ENCODE data around the gene COG4. TPM values are rescaled to one million over a fixed set of nuclear protein-coding genes. Genes with fewer than 3 reads are reported as not detected.

Gene COG4
- total RNA-seq, 1 experiment from 2014 or later = 35.5 TPM

DNA sequence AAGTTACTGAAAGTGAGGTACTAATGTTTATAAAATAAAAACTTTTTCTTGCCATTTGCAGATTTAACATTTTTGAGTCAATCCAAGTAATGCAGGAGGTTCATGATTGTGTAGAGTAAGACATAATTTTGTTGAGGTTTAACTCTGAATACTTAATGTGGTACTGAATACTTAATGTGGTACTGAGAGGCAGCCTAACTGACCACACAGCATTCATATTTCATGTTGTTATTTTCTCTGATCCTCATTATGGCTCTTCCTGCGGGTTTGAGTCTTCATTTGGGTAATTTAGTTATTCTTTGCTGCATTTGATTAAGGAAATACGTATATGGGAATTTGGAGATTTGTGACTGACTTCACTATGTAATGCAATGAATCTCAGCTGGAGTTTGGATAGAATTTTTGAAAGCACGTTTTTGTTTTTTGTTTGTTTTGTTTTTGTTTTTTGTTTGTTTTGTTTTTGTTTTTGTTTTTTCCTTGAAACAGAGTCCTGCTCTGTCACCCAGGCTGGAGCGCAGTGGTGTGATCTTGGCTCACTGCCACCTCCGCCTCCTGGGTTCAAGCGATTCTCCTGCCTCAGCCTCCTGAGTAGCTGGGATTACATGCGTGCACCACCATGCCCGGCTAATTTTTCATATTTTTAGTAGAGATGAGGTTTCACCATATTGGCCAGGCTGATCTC lies 4.1 kb upstream of the COG4 start:
- no peak for DNase-seq (ENCODE audit: low read depth)

DNA sequence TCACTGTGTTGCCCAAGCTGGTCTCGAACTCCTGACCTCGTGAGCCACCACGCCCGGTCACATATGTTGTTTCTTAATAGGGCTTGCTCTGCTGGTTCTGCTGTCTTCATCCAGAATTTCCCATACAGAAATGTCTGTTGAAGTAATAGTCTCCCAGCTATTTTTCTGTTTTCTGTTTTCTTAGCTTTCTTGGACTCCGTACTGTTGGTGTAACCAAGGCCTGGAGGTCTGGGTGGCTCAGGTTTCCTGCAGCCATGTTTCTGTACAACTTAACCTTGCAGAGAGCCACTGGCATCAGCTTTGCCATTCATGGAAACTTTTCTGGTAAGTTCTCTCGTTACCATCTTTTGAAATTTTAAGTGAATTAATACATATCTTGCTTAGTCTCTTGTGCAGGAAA lies 3.0 kb upstream of the COG4 start:
- no peak for DNase-seq (ENCODE audit: low read depth)

DNA sequence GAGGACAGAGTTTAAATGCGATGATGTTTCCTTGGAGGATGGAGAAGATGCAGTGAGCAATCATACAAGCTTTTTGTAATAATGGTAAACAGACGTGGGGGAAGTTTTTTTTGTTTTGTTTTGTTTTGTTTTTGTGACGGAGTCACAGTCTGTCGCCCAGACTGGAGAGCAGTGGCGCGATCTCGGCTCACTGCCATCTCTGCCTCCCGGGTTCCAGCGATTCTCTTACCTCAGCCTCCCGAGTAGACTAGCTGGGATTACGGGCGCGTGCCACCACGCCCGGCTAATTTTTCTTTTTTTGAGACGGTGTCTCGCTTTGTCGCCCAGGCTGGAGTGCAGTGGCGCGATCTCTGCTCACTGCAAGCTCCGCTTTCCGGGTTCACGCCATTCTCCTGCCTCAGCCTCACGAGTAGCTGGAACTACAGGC lies 1.1 kb upstream of the COG4 start:
- peak; percentile 32 for DNase-seq (ENCODE audit: low read depth)

DNA sequence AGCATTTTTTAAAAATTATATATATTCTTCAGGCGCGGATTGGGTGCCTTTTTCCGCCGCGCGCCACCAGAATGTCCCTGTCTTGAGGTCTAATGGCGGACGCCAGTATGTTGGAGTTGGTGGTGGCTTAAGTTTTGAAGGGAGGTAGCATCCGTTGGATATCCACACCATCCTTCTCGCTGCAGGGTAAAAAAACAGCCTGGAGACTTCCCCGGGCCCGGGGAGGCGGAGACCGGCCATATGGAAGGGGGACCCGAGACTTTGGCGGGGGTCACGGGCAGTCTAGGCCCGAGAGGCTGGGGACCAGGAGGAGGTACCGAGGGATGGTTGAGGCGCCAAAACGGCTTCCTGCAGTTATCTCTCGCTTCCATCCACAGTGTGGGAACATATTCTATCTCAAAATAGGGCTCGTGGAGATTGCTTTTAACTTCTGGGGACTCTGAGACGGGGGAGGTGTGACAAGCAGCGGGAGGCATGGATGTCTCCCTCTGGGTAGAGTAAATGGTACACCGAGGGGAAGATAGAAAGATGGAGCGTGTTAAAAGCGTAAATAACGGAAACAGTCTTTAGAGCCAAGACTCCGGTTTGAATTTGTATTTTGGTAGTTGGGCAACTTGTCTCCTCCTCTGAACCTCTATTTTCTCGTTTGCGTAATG lies 517 bp upstream of the COG4 start, which contains the start of gene SF3B3:
Gene SF3B3, plus strand, starts transcription at position 74 of the 656 bp plus-strand sequence. CDS start 2,841 bp downstream, outside the sequence.
- peak; percentile 62 for DNase-seq (ENCODE audit: low read depth)

DNA sequence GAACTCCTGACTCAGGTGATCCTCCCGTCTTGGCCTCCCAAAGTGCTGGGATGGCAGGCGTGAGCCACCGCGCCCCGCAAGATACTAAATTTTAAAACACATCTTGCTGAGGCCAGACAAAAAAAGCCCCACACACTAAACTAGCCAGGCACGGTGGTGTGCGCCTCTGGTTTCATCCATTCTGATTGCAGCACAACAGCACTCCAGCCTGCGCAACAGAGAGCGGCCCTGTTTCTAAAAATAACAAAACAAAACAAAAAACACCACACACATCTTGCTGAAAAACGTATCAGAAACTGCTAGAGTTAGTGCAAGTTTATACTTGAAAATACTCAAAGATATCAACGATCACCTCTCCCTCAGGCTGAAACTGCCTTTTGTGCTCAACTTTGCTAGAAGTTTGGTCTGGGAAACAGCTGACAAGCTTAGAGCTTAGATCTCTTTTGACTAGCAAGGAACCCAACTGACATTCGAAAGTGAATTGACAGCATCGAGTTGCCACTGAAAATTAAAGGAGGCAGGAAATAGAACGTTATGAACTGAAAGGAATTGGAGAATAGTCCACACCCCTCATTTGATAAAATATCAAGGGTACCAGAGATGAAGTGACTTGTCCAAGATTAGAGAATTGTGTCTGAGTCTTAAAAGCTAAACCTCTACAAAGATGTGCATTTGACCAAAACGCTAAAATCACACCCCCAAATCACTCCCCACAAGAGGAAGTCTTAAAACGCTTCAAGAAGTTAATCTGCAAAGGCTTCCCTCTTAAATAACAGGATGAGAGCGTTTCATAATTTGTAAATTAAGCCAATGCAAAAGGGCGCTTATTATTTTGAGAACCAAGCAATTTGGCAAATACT lies 908 bp downstream of the COG4 start:
- DNase-seq (ENCODE audit: low read depth) = no peak

DNA sequence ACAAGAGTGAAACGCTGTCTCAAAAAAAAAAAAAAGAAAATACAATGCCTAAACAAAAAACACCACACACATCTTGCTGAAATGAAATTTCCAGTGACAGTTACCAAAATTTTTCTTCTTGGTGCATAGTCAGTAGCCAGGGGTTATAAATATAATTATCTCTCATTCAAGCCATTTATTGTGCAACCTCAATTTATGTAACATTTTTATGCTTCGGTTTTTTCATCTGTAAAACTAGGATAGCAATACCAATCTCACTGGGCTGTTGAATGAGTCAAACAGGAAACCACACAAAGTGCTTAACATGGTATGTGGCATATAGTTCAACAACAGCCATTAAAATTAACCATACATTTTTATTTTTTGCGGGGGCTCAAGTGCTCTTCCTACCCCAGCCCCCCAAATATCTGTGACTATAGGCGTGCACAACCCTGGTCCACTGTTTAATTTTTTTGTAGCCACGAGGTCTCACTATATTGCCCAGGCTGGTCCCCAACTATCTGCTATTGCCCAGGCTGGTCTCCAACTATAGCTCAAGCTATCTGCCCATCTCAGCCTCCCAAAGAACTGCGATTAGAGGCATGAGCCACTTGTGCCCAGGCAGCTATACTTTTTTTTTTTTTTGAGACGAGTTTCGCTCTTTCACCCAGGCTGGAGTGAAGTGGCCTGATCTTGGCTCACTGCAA lies 2.6 kb downstream of the COG4 start:
- peak; percentile 55 for DNase-seq (ENCODE audit: low read depth)

DNA sequence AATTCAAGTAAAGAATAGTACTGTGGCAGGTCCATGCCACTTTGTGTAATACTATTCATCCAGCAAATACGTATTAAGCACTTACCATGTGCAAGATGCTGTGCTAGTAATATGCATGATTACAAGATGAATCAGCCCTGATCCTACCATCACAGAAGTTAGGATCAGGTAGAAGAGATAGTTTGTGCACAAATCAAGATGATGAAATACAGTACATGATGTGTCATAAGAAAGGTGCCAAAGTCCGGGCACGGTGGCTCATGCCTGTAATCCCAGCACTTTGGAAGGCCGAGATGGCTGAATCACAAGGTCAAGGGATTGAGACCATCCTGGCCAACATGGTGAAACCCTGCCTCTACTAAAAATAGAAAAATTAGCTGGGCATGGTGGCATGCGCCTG lies 10.9 kb downstream of the COG4 start:
- DNase-seq (ENCODE audit: low read depth) = no peak

DNA sequence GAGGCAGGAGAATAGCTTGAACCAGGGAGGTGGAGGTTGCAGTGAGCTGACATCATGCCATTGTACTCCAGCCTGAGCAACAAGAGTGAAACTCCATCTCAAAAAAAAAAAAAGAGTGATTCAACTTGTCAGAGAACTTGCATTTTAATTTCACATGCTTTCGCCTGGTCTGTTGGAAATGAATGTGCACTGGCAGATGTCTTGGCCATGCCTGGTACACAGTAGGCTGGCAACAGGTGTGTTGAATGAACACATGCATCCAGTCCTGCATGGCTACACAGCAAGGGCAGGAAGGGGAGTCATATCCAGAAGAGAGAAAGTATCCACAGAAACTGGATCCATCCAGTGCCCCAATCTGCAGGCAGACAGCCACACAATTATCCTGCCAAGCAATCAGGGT lies 11.5 kb downstream of the COG4 start:
- no peak for DNase-seq (ENCODE audit: low read depth)

DNA sequence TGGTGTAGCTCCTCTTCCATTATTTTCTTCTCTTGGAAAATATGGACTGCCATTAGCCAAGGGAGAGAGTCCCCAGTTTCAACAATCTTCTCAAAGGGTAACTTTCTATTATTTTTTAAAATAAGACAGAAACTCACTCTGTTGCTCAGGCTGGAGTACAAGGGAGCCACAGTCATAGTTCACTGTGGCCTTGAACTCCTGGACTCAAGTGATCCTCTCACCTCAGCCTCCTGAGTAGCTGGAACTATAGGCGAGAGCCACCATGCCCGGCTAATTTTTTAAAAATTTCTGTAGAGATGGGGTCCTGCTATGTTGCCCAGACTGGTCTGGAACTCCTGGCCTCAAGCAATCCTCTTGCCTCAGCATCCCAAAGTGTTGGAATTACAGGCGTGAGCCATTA lies 13.1 kb downstream of the COG4 start:
- no peak for DNase-seq (ENCODE audit: low read depth)

DNA sequence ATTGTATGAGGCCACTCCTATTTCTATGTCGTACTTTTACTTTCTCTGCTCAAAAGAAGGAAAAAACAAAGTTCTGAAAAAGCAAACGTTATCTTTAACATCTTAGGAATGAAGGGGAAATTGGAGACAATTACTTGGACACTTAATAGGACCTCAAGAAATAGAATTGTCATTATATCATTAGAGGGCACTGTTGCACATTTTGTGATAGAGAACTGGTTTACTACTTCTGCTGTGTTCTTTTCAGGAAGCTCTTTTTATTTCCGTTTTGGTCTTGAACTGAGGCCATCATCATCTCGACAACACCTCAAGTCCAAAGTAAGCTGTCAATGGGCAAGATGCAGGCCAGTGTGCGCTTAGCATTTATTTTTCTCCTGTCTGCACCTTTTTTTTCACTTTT lies 14.6 kb downstream of the COG4 start:
- no peak for DNase-seq (ENCODE audit: low read depth)

DNA sequence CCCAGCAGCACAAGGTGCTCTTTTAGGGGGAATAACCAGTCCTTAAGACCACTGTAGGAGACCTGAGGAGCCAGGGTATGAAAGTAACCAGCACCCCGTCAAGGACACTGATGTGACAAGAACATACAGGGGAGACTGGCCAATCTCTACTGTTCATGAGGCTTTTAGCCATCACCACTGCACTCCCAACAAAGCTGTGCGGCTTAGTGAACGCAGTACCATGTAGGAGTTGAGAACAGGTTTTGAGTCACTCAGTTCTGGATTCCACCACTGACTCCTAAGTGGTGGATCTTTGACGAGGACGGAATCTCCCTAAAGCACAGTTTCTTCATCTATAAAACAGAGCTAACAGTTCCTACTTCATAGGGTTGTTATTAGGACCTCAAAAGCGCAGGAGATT lies 26.8 kb downstream of the COG4 start:
- DNase-seq (ENCODE audit: low read depth) = no peak

DNA sequence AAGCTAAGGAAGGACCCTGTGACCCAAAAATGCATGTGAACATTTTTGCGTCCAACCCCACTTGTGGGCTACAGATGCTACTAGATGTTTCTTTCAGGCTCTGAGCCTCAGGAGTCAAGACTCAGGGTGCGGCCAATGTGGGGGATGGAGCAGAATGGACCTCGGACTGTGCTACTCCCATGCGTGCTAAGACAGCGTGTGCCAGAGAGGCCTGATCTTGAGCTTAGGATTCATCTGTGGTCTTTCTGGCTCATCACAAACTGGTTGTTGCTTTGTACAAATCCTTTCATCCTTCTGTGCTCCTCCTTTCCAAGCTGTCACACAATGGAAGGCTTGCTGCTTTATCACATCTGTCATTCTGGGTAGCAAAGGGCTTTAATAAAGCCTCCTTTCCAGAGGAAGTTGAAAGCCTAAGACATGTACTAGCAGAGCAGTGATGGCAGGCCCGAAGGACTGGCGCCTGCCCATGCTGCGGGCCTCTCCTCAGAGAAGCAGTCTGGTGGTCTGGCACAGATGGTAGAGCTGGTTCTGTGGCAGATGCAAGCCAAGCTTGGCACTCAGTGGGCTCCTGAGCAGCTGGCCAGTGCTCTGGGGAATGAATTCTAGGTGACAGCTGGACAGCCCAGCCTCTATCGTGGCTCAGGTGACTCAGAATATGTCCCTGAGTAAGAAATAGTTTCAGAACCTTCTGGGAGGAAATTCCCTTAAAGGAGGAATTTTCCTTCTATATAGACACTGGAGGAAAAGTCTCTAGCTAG lies 27.8 kb downstream of the COG4 start:
- DNase-seq (ENCODE audit: low read depth) = no peak

DNA sequence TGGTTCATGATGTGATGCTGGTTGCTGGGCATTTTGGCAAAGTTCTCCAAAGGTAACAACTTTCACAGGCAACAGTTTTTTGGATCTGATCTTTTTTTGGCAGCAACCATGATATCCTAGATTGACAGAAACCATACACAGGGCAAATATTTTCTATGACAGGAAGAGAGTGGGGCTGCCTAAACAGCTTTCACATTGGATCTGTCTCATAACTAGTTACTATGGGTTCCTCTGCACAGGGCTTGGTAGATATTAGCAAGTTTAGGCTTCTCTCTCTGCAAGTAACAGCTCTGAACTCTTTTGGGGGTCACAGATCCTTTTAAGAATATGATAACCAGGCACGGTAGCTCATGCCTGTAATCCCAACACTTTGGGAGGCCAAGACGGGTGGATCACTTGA lies 28.6 kb downstream of the COG4 start:
- no peak for DNase-seq (ENCODE audit: low read depth)

DNA sequence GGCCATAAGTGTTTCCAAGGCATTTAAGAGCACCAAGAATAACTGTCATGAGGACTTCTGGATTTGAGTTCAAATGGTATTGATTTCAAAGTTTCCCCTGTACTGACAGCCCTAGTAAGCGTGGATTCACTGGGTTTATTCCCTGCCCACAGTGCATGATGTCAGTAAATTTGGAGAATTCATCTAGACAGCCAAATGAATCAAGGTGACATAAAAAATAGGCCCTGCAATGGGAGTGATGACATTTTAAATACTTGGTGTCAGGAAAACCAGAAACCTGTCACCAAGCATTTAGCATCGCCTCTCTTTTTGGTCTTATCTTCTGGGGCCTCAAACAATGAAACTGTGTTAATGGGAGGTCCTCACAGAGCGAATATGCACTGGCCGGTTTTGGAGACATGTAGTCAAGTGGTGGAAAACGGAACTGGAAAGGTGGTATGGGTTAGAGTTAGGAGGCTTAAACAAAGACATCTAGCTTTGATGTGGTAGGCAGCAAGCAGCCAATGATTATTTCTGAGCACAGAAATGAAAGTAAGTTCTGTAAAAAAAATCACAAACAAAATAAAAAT lies 29.1 kb downstream of the COG4 start:
- DNase-seq (ENCODE audit: low read depth) = no peak

DNA sequence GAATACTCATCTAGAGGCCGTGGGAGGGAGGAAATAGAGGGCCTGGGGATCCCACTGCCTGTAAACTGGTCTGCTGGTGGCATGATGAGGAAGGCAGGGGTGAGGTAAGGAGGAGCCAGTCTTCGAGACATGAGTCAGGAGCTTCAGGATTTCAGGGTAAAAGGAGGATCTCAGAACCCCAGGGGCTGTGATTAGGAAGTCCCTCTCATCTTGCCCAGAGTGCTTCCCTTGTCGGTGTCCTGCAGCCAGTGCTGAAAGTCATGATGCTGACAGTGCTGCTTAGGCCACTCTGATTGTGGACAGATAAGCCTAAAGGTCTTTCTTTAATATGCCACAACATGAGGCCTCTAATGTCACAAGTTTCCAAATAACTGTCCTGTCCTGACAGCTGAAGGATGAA lies 29.6 kb downstream of the COG4 start:
- no peak for DNase-seq (ENCODE audit: low read depth)

DNA sequence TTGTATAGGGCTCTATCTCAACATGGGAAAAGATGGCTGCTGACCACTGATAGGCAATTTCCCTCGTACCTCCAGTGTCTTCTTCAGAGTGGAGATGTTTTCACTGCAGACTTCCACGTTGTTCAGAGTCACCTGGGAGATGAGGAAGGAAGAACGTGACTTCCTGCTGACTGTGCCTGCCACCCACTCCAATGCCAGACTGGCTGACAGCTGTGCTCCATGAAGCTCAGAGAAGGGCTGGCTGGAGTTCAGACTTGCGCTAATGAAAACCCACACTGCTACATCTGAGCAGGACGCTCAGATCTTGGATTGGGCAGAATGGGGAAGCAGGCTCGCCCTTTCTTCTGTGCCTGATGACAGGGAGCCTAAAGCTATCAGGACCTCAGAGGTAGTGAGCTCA lies 33.1 kb downstream of the COG4 start:
- DNase-seq (ENCODE audit: low read depth) = no peak

DNA sequence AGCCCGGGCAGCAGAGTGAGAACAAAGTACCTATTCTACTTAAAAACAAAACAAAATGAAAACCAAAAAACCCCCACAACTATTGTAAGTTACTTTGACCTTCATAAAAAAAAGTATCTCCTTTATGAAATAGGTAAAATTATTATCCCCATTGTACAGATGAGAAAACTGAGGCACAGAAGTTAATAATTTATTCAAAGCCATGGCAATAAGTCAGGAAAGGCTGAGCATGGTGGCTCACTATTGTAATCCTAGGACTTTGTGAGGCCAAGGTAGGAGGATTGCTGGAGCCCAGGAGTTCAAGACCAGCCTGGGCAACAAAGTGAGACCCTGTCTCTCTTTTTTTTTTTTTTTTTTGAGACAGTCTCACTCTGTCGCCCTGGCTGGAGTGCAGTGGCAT lies 38.5 kb downstream of the COG4 start:
- no peak for DNase-seq (ENCODE audit: low read depth)

DNA sequence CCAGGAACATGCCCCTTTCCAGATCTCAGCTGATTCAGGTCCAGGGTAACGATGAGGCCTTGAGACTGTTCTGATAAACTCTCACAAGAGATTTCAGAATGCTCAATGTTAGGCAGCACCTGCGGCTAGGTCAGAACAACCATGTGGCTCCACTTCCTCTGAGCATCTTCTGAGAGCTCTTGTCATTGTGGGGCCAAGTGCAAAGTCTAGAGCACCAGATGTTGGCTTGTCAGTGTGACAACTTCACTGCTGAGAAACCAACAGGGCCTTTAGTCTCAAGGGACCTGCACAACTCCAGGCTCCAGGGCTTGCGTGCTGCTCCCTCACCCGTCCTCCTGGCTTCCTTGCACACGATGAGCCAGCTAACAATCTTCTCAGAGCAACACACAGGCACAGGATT lies 39.9 kb downstream of the COG4 start:
- DNase-seq (ENCODE audit: low read depth) = no peak

DNA sequence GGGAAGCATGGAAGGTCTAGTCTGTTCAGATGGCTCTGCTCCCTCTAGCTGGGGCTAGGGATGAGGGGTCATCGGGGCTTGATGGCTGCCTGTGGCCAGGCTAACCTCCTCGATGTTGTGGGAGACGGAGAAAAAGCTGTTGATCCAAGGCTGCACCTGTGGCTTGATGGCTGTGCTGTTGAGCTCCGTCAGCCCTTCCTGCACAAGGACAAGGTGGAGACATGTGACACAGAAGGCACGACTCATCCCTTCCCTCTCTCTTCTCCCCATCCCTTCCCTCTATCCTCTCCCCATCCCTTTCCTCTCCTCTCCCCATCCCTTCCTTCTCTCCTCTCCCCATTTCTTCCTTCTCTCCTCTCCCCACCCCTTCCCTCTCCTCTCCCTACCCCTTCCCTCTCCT lies 40.7 kb downstream of the COG4 start:
- DNase-seq (ENCODE audit: low read depth) = no peak

DNA sequence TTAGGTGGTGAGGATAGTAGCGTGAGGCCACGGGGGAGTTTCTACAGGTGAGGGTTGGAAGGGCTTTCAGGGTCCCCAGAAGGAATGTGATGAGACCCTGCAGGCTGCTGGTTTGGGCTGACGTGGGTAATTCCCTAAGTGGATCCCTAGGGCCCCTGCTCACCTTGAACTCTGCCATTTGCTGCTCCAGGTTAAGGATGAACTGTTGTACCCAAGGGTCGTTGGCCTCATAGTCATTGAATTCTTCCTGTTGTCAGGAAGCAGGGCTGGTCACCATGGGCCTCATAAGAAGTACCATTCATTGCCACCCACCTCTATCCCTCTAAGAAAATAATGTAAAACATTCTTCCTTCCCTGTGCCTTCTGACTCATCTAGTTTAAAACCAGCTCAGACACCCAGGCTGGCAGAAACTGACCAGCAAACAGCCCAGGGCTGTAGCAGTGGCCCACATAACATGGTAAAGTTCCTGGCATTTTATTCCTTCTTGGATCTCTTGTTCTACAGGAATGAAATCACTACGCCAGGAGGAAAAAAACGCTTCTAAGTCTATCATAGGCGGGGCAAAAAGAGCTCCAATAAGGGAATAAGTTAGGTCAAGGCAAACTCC lies 41.3 kb downstream of the COG4 start:
- DNase-seq (ENCODE audit: low read depth) = peak; percentile 19

All from Daoy (cell line).